Large intestine (tissue), 3 donors: ENCODE results near the gene METTL2A. TPM values are rescaled to one million over a fixed set of nuclear protein-coding genes. Genes with fewer than 3 reads are reported as not detected.
"Not testable (repeated sequence)": the region's sequence is repeated elsewhere in the genome, so short reads cannot be mapped to it uniquely, and the experiment has no call there.

Experiments
- DNase-seq, 2 donors: peaks; one replicate each; pipeline versions ENCODE4 v3.0.0 to v3.0.0-alpha.2; 2013
- H3K27ac ChIP-seq: one replicate; pipeline ENCODE4 v1.5.1; 2013; ENCODE audit warnings: low read length
- H3K27me3 ChIP-seq: 2 replicates; pipeline ENCODE4 v1.6.1; 2013; ENCODE audit warnings: low read length; ENCODE audit not compliant: control insufficient read depth, insufficient read depth
- H3K36me3 ChIP-seq: 2 replicates; pipeline ENCODE4 v1.6.1; 2013; ENCODE audit warnings: low read length; ENCODE audit not compliant: control insufficient read depth, insufficient read depth
- H3K4me1 ChIP-seq: one replicate; pipeline ENCODE4 v1.6.1; 2013; ENCODE audit warnings: low read length; ENCODE audit not compliant: control insufficient read depth, insufficient read depth
- H3K4me3 ChIP-seq: one replicate; pipeline ENCODE4 v1.5.1; 2013; ENCODE audit warnings: low read length
- H3K9me3 ChIP-seq: one replicate; pipeline ENCODE4 v1.6.1; 2013; ENCODE audit warnings: mild to moderate bottlenecking, low read depth, low read length, moderate library complexity; ENCODE audit not compliant: control insufficient read depth
- WGBS: methylation state at CpG from one replicate; pipeline ENCODE4 v1.1.5; 2013; ENCODE audit warnings: low lambda C conversion rate; ENCODE audit not compliant: insufficient coverage; 5-methylcytosine and 5-hydroxymethylcytosine counted together
- polyA plus RNA-seq: library from polyadenylated mRNA; unstranded; fragments of 120-200 nt; gene quantifications from one replicate; pipeline ENCODE4 v1.2.1, GENCODE V29; 2013

Gene METTL2A
- polyA plus RNA-seq, 1 donor, result 16.1 TPM

DNA sequence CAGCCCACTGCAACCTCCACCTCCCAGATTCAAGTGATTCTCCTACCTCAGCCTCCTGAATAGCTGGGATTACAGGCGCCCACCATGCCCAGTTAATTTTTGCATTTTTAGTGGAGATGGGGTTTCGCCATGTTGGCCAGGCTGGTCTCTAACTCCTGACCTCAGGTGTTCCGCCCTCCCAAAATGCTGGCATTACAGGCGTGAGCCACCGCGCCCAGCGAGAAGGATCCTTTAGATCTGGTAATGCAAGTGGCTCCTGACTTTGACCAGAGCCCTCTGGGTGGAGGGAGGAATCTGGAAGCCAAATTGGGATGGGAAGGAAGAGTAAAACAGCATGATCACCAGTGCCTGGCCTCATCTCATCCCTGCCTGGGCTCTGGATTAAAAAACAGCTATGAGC is 41.6 kb downstream of the METTL2A start:
- not testable (repeated sequence) for H3K4me1 ChIP-seq, H3K27ac ChIP-seq, DNase-seq, H3K4me3 ChIP-seq, H3K27me3 ChIP-seq, H3K36me3 ChIP-seq, H3K9me3 ChIP-seq
- no CpG with 5 or more reads among the region's 7 CpGs for WGBS

DNA sequence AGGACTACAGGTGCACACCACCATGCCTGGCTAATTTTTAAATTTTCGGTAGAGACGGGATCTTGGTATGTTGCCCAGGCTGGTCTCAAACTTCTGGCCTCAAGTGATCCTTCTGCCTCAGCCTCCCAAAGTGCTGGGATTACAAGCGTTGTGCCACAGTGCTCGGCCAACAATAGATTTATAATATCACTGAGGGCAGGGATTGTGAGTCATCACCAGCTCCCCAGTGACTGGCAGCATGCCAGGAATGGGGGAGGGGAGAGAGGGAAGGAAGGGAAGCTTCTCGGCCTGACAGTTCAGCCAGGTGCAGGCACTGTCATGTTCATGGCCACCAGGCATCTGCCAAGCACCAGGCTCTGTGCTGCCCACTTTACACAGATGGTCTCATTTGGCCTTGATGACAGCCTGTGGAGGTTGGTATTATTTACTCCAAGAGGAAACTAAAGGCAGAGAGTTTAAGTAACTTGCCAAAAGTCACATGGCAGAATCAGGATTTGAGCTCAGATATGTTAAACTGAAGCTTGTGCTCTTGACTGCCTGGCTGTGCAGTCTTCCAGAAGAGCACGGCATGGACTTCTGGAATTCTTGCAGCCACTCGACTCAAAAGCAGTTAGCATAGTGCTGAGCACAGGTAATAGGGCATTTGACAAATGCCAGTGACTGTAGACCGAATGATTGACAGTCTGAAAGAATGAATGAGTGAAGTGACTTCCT is 47.1 kb downstream of the METTL2A start:
- H3K36me3 ChIP-seq, H3K27me3 ChIP-seq, H3K4me1 ChIP-seq, H3K4me3 ChIP-seq, H3K9me3 ChIP-seq: not testable (repeated sequence)
- H3K27ac ChIP-seq, result peak overlapping the region; percentile 12
- no CpG with 5 or more reads among the region's 8 CpGs for WGBS
- DNase-seq, result peak; percentile 67 to 78

DNA sequence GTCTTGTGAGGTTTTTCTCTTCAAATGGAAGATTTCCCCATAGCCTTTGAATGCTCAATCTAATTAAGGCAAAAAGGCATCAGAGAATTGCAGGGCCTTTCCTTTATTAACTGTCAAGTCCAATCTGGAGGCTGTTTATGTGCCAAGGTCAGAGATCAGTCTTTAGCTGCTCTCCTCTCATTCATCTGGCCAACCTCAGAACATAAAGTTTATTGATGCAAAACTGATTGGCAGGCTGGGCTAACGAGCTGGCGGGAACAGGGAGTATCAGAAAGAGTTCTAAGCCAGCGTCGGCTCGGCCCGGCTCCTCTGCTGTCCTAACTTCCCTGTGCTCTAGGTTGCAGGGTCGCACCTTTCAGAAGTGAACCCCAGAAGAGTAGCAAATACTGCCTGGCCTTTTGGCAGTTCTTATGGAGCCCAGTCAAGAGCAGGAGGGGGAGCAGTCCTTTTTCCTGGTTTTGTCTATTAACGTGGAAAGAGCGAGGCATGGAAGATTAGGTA is 47.7 kb downstream of the METTL2A start:
- H3K4me3 ChIP-seq, H3K4me1 ChIP-seq, H3K36me3 ChIP-seq, H3K27me3 ChIP-seq, H3K27ac ChIP-seq, H3K9me3 ChIP-seq: not testable (repeated sequence)
- peak in 1 of 2 donors; percentile 17 for DNase-seq
- no CpG with 5 or more reads among the region's 9 CpGs for WGBS

DNA sequence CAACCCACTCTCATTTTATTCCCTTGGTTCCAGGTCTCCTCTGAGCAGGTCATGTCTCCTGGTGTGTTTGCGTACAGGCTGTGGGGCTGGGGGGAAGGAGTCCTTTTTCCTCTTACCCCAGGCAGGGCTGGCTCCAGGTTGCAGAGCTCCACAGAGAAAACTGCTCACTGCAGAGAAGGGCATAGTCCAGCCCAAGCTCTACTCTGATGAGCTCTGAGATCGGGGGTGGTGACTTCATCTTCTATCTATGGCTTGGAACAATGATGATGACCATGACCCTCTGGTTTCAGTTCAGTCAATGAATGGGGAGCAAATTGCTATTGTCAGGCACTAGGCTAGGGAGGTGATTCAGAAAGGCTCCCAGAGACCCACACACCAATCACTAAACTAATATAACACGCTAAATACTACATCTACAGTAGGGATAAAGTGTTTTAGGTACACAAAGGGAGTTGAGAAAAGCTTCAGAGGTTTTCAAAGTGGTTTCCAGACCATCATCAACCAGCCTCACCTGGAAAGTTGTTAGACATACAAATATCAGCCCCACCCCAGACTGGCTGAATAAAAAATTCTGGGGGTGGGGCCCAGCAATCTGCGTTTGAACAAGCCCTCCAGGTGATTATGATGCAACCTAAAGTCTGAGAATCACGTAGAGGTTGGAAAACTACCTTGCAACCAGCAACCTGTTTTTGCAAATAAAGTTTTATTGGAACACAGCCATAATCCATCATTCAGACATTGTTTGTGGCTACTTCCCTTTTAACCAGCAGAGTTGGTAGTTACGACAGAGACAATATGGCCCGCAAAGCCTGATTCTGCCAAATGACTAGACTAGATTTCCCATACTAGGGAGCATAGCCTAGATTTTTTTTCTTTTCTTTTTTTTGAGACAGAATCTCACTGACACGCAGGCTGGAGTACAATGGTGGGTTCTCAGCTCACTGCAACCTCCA is 49.6 kb downstream of the METTL2A start:
- not testable (repeated sequence) for H3K4me1 ChIP-seq, H3K36me3 ChIP-seq, H3K4me3 ChIP-seq, H3K9me3 ChIP-seq, H3K27me3 ChIP-seq
- WGBS, result 100% methylated on average over 2 of the region's 8 CpGs
- DNase-seq, result peak; percentile 60 to 78
- peak overlapping the region; percentile 60 for H3K27ac ChIP-seq

DNA sequence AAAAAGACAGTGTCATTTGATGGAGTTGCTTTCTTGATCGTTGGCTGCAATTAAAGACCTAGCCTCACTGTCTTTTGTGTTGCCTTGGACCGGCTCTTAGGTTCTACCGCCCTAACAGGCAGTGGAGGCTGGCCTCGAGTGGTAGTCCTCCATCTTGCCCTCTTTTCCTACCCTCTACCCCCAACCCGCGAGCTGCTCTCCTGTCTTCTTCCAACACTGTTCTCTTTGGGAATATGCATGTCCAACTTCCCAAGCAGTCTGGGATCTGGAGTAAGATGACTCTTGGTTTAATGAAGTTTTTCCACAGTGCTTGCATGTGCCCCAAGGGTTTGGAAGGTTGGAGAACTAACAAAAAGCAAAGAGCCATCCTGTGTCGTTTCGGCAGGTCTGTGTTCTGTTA is 53.4 kb downstream of the METTL2A start:
- not testable (repeated sequence) for H3K4me1 ChIP-seq, H3K27me3 ChIP-seq, H3K9me3 ChIP-seq, H3K27ac ChIP-seq, H3K36me3 ChIP-seq
- 80% methylated on average over 2 of the region's 8 CpGs for WGBS
- peak overlapping the region; percentile 59 for H3K4me3 ChIP-seq
- DNase-seq, result peak in 1 of 2 donors; percentile 1

DNA sequence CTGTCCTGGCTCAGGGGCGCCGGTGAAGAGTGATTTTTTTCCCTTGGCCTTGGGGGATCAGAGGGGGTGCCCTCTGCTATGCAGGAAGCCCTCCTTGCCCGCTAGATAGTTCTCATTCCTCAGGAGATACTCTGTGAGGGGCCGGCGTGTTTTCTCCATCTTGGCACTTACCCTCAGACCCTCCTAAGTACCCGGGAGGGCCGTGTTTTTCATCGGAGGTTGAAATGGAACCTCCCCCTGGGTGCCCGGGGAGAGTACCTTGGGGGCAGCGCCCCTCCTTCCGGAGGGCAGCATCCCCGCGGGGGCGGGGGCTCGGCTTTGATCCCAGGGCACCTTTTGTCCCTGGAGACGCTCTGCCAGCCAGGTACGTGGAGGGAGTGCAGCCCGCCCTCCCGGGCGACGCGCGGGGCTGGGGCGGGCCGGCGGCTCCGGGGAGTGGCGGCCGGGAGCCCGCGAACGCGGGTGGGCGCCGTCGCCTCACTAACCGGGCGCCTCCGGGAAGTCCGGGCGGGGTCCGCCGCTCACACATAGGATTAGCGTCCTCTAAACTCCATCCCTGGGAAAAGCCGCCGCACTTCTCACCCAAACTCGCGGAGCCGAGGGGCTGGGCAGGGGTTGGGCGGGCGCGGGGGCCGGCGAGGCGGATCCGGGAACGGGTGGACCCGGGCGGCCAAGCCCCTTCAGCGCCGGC is 54.2 kb downstream of the METTL2A start:
- H3K27me3 ChIP-seq, H3K36me3 ChIP-seq, H3K9me3 ChIP-seq, H3K4me1 ChIP-seq: not testable (repeated sequence)
- DNase-seq, result peak; percentile 13 to 59
- Histone ChIP-seq H3K27ac (peak overlapping the region; percentile 41), H3K4me3 (peak overlapping the region; percentile 59)
- WGBS, result no CpG with 5 or more reads among the region's 61 CpGs

DNA sequence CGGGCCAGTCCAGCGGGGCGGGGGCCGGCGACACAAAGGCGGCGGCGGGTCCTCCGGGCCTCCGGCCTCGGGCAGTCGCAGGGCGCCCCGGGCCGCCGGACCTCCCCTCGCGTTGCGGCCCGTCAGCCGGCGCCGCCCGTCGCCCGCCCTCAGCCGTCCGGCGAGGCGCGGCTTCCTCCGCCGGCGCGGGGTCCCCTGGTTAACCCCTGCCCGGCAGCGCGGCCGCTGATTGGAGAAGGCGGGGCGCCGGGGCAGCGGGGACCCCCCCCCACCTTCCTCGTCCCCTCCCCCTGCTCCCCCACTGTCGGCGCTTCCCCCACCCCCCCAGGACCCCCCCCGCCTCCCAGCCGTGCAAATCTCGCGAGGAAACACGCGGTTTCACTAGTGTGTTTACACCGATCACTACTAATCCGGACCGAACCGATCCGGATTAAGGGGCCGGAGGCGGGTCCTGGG is 54.8 kb downstream of the METTL2A start, which contains the start of gene TLK2:
TLK2 (plus strand) TSS at position 402 of the 456 bp plus-strand sequence. CDS start 2,301 bp downstream, outside the sequence.
- no peaks in the 10 kb centered on the region for H3K4me1 ChIP-seq
- no peaks in the 10 kb centered on the region for H3K9me3 ChIP-seq
- H3K4me3 ChIP-seq, result peak within 1 kb of the TSS; percentile 65
- no CpG with 5 or more reads among the region's 59 CpGs for WGBS
- H3K27ac ChIP-seq, result peak within 1 kb of the TSS; percentile 81
- H3K36me3 ChIP-seq, result peaks cover 3% of the 10 kb centered on the region
- no peaks in the 10 kb centered on the region for H3K27me3 ChIP-seq
- DNase-seq, result peak; percentile 66 to 81

DNA sequence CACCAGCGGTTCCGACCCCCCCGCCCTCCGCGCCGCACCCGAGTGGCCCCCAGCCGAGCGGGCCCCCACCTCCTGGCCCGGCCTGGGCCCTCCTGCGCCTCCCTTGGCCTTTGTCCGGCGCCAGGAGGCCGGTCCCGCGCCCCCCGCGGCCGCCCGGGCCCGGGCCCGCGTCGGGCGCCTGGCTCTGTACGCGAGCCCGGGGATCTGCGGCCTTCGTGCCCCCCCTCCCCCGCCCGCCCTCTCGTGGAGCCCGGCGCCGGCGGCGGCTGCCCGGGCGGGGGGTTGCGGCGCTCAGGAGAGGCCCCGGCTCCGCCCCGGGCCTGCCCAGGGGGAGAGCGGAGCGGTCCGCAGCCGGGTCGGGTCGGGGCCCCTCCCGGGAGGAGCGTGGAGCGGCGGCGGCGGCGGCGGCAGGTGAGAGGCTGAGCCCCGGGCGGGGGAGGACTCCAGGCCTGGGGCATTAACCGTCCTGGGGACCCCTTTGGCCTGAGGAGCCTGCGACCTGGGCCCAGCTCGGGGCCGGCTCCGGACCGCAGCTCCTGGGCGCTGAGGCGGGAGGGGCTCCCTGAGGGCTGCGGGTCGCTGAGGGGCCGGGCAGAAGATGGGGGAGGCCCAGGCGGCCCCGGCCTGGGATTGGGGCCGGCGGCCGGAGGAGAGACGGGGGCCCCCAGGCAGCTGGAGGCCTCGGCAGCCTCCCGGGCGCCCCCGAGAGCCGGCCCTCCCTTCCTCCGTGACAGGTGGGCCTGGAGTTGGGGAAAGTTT is 55.4 kb downstream of the METTL2A start:
- Histone ChIP-seq H3K27ac (peak overlapping the region; percentile 81), H3K4me3 (peak overlapping the region; percentile 65)
- not testable (repeated sequence) for H3K4me1 ChIP-seq, H3K36me3 ChIP-seq, H3K9me3 ChIP-seq, H3K27me3 ChIP-seq
- no CpG with 5 or more reads among the region's 84 CpGs for WGBS
- peak in 1 of 2 donors; percentile 66 for DNase-seq

DNA sequence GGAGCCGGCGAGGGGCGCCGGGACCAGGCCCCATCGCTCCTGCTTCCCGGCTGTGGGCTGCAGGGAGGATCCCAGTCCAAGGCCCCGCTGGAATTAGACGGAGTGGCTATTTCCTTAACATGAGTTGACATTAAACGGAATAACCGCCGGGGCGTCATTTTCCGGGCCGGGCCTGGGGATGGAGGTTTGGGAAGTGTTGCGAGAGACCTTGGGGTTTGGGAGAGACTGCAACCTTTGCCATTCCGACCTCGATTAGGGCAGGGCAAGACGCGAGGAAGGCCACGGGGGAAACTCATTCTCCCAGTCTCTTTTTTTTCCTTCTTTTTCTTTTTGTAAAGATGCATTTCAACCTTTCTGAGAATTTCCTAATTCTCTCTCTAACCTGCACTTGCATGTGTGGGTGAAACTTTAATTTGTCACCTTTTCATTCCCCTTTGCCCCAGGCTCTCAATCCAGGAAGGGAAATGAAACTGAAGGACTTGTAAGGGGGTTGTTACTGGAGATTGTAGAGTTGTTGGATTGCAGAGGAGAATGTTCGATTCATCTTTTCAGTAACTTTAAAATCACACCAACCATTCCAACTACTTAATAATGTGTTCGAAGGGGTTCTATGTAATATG is 56.1 kb downstream of the METTL2A start:
- no CpG with 5 or more reads among the region's 22 CpGs for WGBS
- H3K4me1 ChIP-seq, H3K36me3 ChIP-seq, H3K9me3 ChIP-seq, H3K27me3 ChIP-seq: not testable (repeated sequence)
- DNase-seq, result peak in 1 of 2 donors; percentile 45
- peak overlapping the region; percentile 81 for H3K27ac ChIP-seq
- peak overlapping the region; percentile 65 for H3K4me3 ChIP-seq
